ENCODE results near the gene USP49. TPM values are rescaled to one million over a fixed set of nuclear protein-coding genes. Genes with fewer than 3 reads are reported as not detected.

Gene USP49
- total RNA-seq, 1 donor from 2014 or later, result 2.7 TPM

GRCh38 chr6:41747256-41748101, 147.7 kb downstream of the USP49 start, which contains the start of gene PGC:
TSS of gene PGC (minus strand) at chr6:41747397. CDS start at chr6:41747334, 63 bp downstream.
- TF ChIP-seq CTCF (conservative IDR thresholded peaks at IDR 0.05; ENCODE audit: low read depth, low read length), result no peak
- no peak within 1 kb of the TSS for H3K4me3 ChIP-seq (ENCODE audit: low read depth, low read length)
- DNase-seq (ENCODE audit: low read depth), result no peak

- no peak overlapping the region for H3K4me3 ChIP-seq (ENCODE audit: low read depth, low read length)
- DNase-seq (ENCODE audit: low read depth), result no peak
- no peak for TF ChIP-seq CTCF (conservative IDR thresholded peaks at IDR 0.05; ENCODE audit: low read depth, low read length)
Observed at GRCh38 chr6:41746107-41746506, 149.1 kb downstream of the USP49 start.

- no peak for TF ChIP-seq CTCF (conservative IDR thresholded peaks at IDR 0.05; ENCODE audit: low read depth, low read length)
- no peak for DNase-seq (ENCODE audit: low read depth)
- H3K4me3 ChIP-seq (ENCODE audit: low read depth, low read length), result no peak overlapping the region
Observed at GRCh38 chr6:41744236-41744787, 150.9 kb downstream of the USP49 start.

GRCh38 chr6:41743406-41744235, 151.6 kb downstream of the USP49 start:
- no peak overlapping the region for H3K4me3 ChIP-seq (ENCODE audit: low read depth, low read length)
- no peak for DNase-seq (ENCODE audit: low read depth)
- no peak for TF ChIP-seq CTCF (conservative IDR thresholded peaks at IDR 0.05; ENCODE audit: low read depth, low read length)

- H3K4me3 ChIP-seq (ENCODE audit: low read depth, low read length), result no peak overlapping the region
- DNase-seq (ENCODE audit: low read depth), result no peak
- TF ChIP-seq CTCF (conservative IDR thresholded peaks at IDR 0.05; ENCODE audit: low read depth, low read length), result no peak
Observed at GRCh38 chr6:41741625-41742490, 153.3 kb downstream of the USP49 start.

Data from epithelial cell of proximal tubule (primary cell).